Astrocyte of the spinal cord (primary cell): ENCODE data around the gene TPD52L1.
A peak's percentile ranks its signal among the peaks of the same experiment; 100 is the strongest.

Source experiments
- DNase-seq: peaks from one replicate; pipeline ENCODE4 v3.0.0; 2011; ENCODE audit warnings: low read depth, low spot score
- H3K4me3 ChIP-seq: 2 replicates; pipeline ENCODE4 v1.5.1; 2011; ENCODE audit warnings: low read depth, mild to moderate bottlenecking, low read length, moderate library complexity
- CTCF ChIP-seq: IDR thresholded peaks from 2 replicates; pipeline ENCODE4 v1.5.1; 2012; ENCODE audit warnings: low read depth, mild to moderate bottlenecking, low read length, inconsistent platforms
- in situ Hi-C: cut with HindIII; loops from 2 replicates; pipeline ENCODE4 v1.10.0; 2017; ENCODE audit warnings: low sequenced_read_pairs

The TPD52L1 gene

GRCh38 chr6:125112934-125113333, 40.6 kb upstream of the TPD52L1 start:
- no peak overlapping the region for H3K4me3 ChIP-seq
- no peak for TF ChIP-seq CTCF
- in situ Hi-C loops, result no loop called here
- DNase-seq, result no peak

- in situ Hi-C loops, result no loop called here
- peak; percentile 79 for TF ChIP-seq CTCF
- no peak overlapping the region for H3K4me3 ChIP-seq
- peak; percentile 67 for DNase-seq
Observed at GRCh38 chr6:125114248-125114858, 39.2 kb upstream of the TPD52L1 start.

- H3K4me3 ChIP-seq, result no peak overlapping the region
- in situ Hi-C loops, result no loop called here
- TF ChIP-seq CTCF, result no peak
- DNase-seq, result no peak
Observed at GRCh38 chr6:125116170-125116569, 37.4 kb upstream of the TPD52L1 start.

- H3K4me3 ChIP-seq, result no peak overlapping the region
- no peak for DNase-seq
- no peak for TF ChIP-seq CTCF
- in situ Hi-C loops, result no loop called here
Observed at GRCh38 chr6:125116710-125117109, 36.9 kb upstream of the TPD52L1 start.

- TF ChIP-seq CTCF, result no peak
- in situ Hi-C loops, result no loop called here
- no peak for DNase-seq
- no peak overlapping the region for H3K4me3 ChIP-seq
Observed at GRCh38 chr6:125117818-125118217, 35.8 kb upstream of the TPD52L1 start.

- in situ Hi-C loops, result no loop called here
- no peak overlapping the region for H3K4me3 ChIP-seq
- no peak for DNase-seq
- TF ChIP-seq CTCF, result no peak
Observed at GRCh38 chr6:125120054-125120590, 33.5 kb upstream of the TPD52L1 start.

- DNase-seq, result no peak
- in situ Hi-C loops, result no loop called here
- TF ChIP-seq CTCF, result no peak
- H3K4me3 ChIP-seq, result no peak overlapping the region
Observed at GRCh38 chr6:125121894-125122293, 31.7 kb upstream of the TPD52L1 start.
